Activated CD8-positive, alpha-beta memory T cell treated with anti-CD3 and anti-CD28 coated beads for 36 hours (primary cell): ENCODE measurements around the gene KRT83. TPM values are rescaled to one million over a fixed set of nuclear protein-coding genes. Genes with fewer than 3 reads are reported as not detected.
"Not testable (repeated sequence)": the region's sequence is repeated elsewhere in the genome, so short reads cannot be mapped to it uniquely, and the experiment has no call there.

Experiments
- CTCF ChIA-PET: fragments of 350-600 bp; sonication (Branson Sonifier 250); formaldehyde crosslinking; loops from one replicate; lab custom pipeline; 2021; ENCODE audit warnings: antibody characterized with exemption; lab: Charles Lee
- POLR2A ChIA-PET: fragments of 350-600 bp; sonication (Branson Sonifier 250); formaldehyde crosslinking; loops from one replicate; lab custom pipeline; 2021; ENCODE audit warnings: antibody characterized with exemption; lab: Charles Lee
- total RNA-seq, 2 experiments: library from RNA; stranded (reverse); gene quantifications; one replicate each; pipeline ENCODE4 v1.2.3, GENCODE V29; 2021

The KRT83 gene
- total RNA-seq, 2 experiments from 2014 or later = not detected

- POLR2A ChIA-PET = no interaction called here
- CTCF ChIA-PET = no interaction called here
These were observed 20.2 kb downstream of the KRT83 start for GRCh38 chr12:52300796-52301691.

- POLR2A ChIA-PET = no interaction called here
- CTCF ChIA-PET = no interaction called here
These were observed 22.5 kb downstream of the KRT83 start for GRCh38 chr12:52298677-52299190.

- CTCF ChIA-PET = interaction anchor here (1.1 kb wide), 1 partner anchor 18 kb away, joined by 4 read pairs; no protein-coding TSS in a partner anchor
- POLR2A ChIA-PET = no interaction called here
These were observed 24.5 kb downstream of the KRT83 start for GRCh38 chr12:52296572-52297215.

- POLR2A ChIA-PET = no interaction called here
- CTCF ChIA-PET = interaction anchor here (1.9 kb wide), 1 partner anchor 17 kb away, joined by 7 read pairs; no protein-coding TSS in a partner anchor
These were observed 25.5 kb downstream of the KRT83 start for GRCh38 chr12:52295663-52296062.

- ChIA-PET POLR2A (no interaction called here), CTCF (interaction anchor here (1.9 kb wide), 1 partner anchor 16 kb away, joined by 7 read pairs; no protein-coding TSS in a partner anchor)
These were observed 26.4 kb downstream of the KRT83 start for GRCh38 chr12:52294803-52295202.

GRCh38 chr12:52293926-52294325 lies 27.3 kb downstream of the KRT83 start:
- CTCF ChIA-PET = interaction anchor here (1.9 kb wide), 1 partner anchor 15 kb away, joined by 7 read pairs; no protein-coding TSS in a partner anchor
- POLR2A ChIA-PET = no interaction called here

GRCh38 chr12:52291267-52291935 lies 29.8 kb downstream of the KRT83 start, which contains the start of gene KRT81:
KRT81 (minus strand) TSS chr12:52291534; CDS start chr12:52291465, 69 bp downstream.
- CTCF ChIA-PET = no interaction called here
- POLR2A ChIA-PET = no interaction called here

- POLR2A ChIA-PET, CTCF ChIA-PET: not testable (repeated sequence)
These were observed 30.6 kb downstream of the KRT83 start for GRCh38 chr12:52290483-52291134.

GRCh38 chr12:52287816-52288805 lies 33.1 kb downstream of the KRT83 start:
- POLR2A ChIA-PET = interaction anchor here (0.6 kb wide), 1 partner anchor 92 kb away, joined by 3 read pairs; no protein-coding TSS in a partner anchor

GRCh38 chr12:52286857-52287785 lies 34.1 kb downstream of the KRT83 start:
- CTCF ChIA-PET, POLR2A ChIA-PET: not testable (repeated sequence)

More at GRCh38 chr12:52287816-52288805, 33.1 kb downstream of the KRT83 start:
- CTCF ChIA-PET = not testable (repeated sequence)

GRCh38 chr12:52285851-52286530 lies 35.2 kb downstream of the KRT83 start:
- CTCF ChIA-PET = no interaction called here

GRCh38 chr12:52285172-52285745 lies 35.9 kb downstream of the KRT83 start:
- ChIA-PET POLR2A (no interaction called here), CTCF (no interaction called here)

More at GRCh38 chr12:52285851-52286530, 35.2 kb downstream of the KRT83 start:
- POLR2A ChIA-PET = no interaction called here

GRCh38 chr12:52284562-52285171 lies 36.5 kb downstream of the KRT83 start:
- POLR2A ChIA-PET = no interaction called here
- CTCF ChIA-PET = no interaction called here

- POLR2A ChIA-PET = no interaction called here
- CTCF ChIA-PET = interaction anchor here (0.7 kb wide), 1 partner anchor 1054 kb away, joined by 3 read pairs; no protein-coding TSS in a partner anchor
These were observed 40.2 kb downstream of the KRT83 start for GRCh38 chr12:52280796-52281560.
